Measurements from ENCODE around the gene AFG3L2. TPM values are rescaled to one million over a fixed set of nuclear protein-coding genes. Genes with fewer than 3 reads are reported as not detected.
"Not testable (repeated sequence)": the region's sequence is repeated elsewhere in the genome, so short reads cannot be mapped to it uniquely, and the experiment has no call there.

The AFG3L2 gene
- total RNA-seq, 1 donor from 2014 or later, result 65.1 TPM

- no peaks in the 10 kb centered on the region for H3K36me3 Mint-ChIP-seq (ENCODE audit: low read depth)
- no peak overlapping the region for H3K4me3 Mint-ChIP-seq (ENCODE audit: low read depth)
- H3K27ac Mint-ChIP-seq, result no peak overlapping the region
- H3K4me1 Mint-ChIP-seq (ENCODE audit: low read depth), result no peaks in the 10 kb centered on the region
- intact Hi-C loops (cut with micrococcal nuclease), result loop anchor here (10.0 kb wide), 2 partner anchors 151 to 541 kb away; no protein-coding TSS in a partner anchor
- H3K27me3 Mint-ChIP-seq (ENCODE audit: low read depth), result peaks cover 9% of the 10 kb centered on the region
- no peaks in the 10 kb centered on the region for H3K9me3 Mint-ChIP-seq
- no peak for DNase-seq (ENCODE audit: low spot score)
Observed at GRCh38 chr18:12393510-12393909, 16.5 kb upstream of the AFG3L2 start.

- intact Hi-C loops (cut with micrococcal nuclease), result loop anchor here (1.0 to 10.0 kb wide), 3 partner anchors 153 to 543 kb away; no protein-coding TSS in a partner anchor
- Mint-ChIP-seq H3K27ac (no peak overlapping the region), H3K4me1 (ENCODE audit: low read depth) (no peaks in the 10 kb centered on the region), H3K9me3 (no peaks in the 10 kb centered on the region), H3K4me3 (ENCODE audit: low read depth) (no peak overlapping the region), H3K36me3 (ENCODE audit: low read depth) (no peaks in the 10 kb centered on the region), H3K27me3 (ENCODE audit: low read depth) (peaks cover 9% of the 10 kb centered on the region)
- no peak for DNase-seq (ENCODE audit: low spot score)
Observed at GRCh38 chr18:12391487-12392165, 14.6 kb upstream of the AFG3L2 start.

- H3K9me3 Mint-ChIP-seq, result no peaks in the 10 kb centered on the region
- intact Hi-C loops (cut with micrococcal nuclease), result no loop called here
- DNase-seq (ENCODE audit: low spot score), result no peak
- no peak overlapping the region for H3K27ac Mint-ChIP-seq
- H3K4me1 Mint-ChIP-seq (ENCODE audit: low read depth), result no peaks in the 10 kb centered on the region
- no peaks in the 10 kb centered on the region for H3K36me3 Mint-ChIP-seq (ENCODE audit: low read depth)
- H3K27me3 Mint-ChIP-seq (ENCODE audit: low read depth), result peaks cover 11% of the 10 kb centered on the region
- H3K4me3 Mint-ChIP-seq (ENCODE audit: low read depth), result no peak overlapping the region
Observed at GRCh38 chr18:12388442-12388841, 11.4 kb upstream of the AFG3L2 start.

- DNase-seq (ENCODE audit: low spot score), result no peak
- Mint-ChIP-seq H3K4me1 (ENCODE audit: low read depth) (no peaks in the 10 kb centered on the region), H3K27me3 (ENCODE audit: low read depth) (peaks cover 12% of the 10 kb centered on the region), H3K9me3 (no peaks in the 10 kb centered on the region), H3K27ac (no peak overlapping the region), H3K4me3 (ENCODE audit: low read depth) (no peak overlapping the region), H3K36me3 (ENCODE audit: low read depth) (no peaks in the 10 kb centered on the region)
- intact Hi-C loops (cut with micrococcal nuclease), result no loop called here
Observed at GRCh38 chr18:12384261-12384660, 7.2 kb upstream of the AFG3L2 start.

GRCh38 chr18:12383759-12384158, 6.7 kb upstream of the AFG3L2 start:
- intact Hi-C loops (cut with micrococcal nuclease); DNase-seq (ENCODE audit: low spot score): not testable (repeated sequence)

GRCh38 chr18:12382221-12382814, 5.3 kb upstream of the AFG3L2 start:
- H3K9me3 Mint-ChIP-seq; H3K4me3 Mint-ChIP-seq (ENCODE audit: low read depth); H3K36me3 Mint-ChIP-seq (ENCODE audit: low read depth); H3K27ac Mint-ChIP-seq; intact Hi-C loops (cut with micrococcal nuclease); DNase-seq (ENCODE audit: low spot score); H3K4me1 Mint-ChIP-seq (ENCODE audit: low read depth): not testable (repeated sequence)
- peaks cover 16% of the 10 kb centered on the region for H3K27me3 Mint-ChIP-seq (ENCODE audit: low read depth)

More at GRCh38 chr18:12383759-12384158, 6.7 kb upstream of the AFG3L2 start:
- H3K4me3 Mint-ChIP-seq (ENCODE audit: low read depth); H3K36me3 Mint-ChIP-seq (ENCODE audit: low read depth); H3K4me1 Mint-ChIP-seq (ENCODE audit: low read depth); H3K27ac Mint-ChIP-seq; H3K9me3 Mint-ChIP-seq: not testable (repeated sequence)
- peaks cover 14% of the 10 kb centered on the region for H3K27me3 Mint-ChIP-seq (ENCODE audit: low read depth)

GRCh38 chr18:12378198-12378558, 1.2 kb upstream of the AFG3L2 start:
- intact Hi-C loops (cut with micrococcal nuclease), result loop anchor here (5.0 kb wide), 1 partner anchor 396 kb away; the partner anchor contains the start of gene IMPA2
- H3K27ac Mint-ChIP-seq; DNase-seq (ENCODE audit: low spot score); H3K27me3 Mint-ChIP-seq (ENCODE audit: low read depth); H3K9me3 Mint-ChIP-seq: not testable (repeated sequence)
- H3K4me1 Mint-ChIP-seq (ENCODE audit: low read depth), result peaks cover 27% of the 10 kb centered on the region
- H3K4me3 Mint-ChIP-seq (ENCODE audit: low read depth), result peak overlapping the region; percentile 91
- peaks cover 11% of the 10 kb centered on the region for H3K36me3 Mint-ChIP-seq (ENCODE audit: low read depth)

- H3K27ac Mint-ChIP-seq, result peak overlapping the region; percentile 81
- peaks cover 32% of the 10 kb centered on the region for H3K4me1 Mint-ChIP-seq (ENCODE audit: low read depth)
- intact Hi-C loops (cut with micrococcal nuclease), result loop anchor here (1.0 to 5.0 kb wide), 7 partner anchors 30 to 614 kb away; partner anchors contain the start of genes CEP192, IMPA2, PRELID3A and PSMG2
- peak overlapping the region; percentile 91 for H3K4me3 Mint-ChIP-seq (ENCODE audit: low read depth)
- no peaks in the 10 kb centered on the region for H3K9me3 Mint-ChIP-seq
- DNase-seq (ENCODE audit: low spot score), result no peak
- H3K36me3 Mint-ChIP-seq (ENCODE audit: low read depth), result peaks cover 13% of the 10 kb centered on the region
- peaks cover 9% of the 10 kb centered on the region for H3K27me3 Mint-ChIP-seq (ENCODE audit: low read depth)
Observed at GRCh38 chr18:12377556-12378197, 650 bp upstream of the AFG3L2 start.

GRCh38 chr18:12376034-12376753, 833 bp downstream of the AFG3L2 start:
- peak overlapping the region; percentile 90 for H3K27ac Mint-ChIP-seq
- H3K27me3 Mint-ChIP-seq (ENCODE audit: low read depth), result peaks cover 9% of the 10 kb centered on the region
- peaks cover 22% of the 10 kb centered on the region for H3K36me3 Mint-ChIP-seq (ENCODE audit: low read depth)
- H3K4me3 Mint-ChIP-seq (ENCODE audit: low read depth), result peak overlapping the region; percentile 89
- intact Hi-C loops (cut with micrococcal nuclease), result loop anchor here (2.0 to 5.0 kb wide), 2 partner anchors 394 to 507 kb away; partner anchors contain the start of gene IMPA2
- DNase-seq (ENCODE audit: low spot score), result peak; percentile 18
- H3K9me3 Mint-ChIP-seq, result no peaks in the 10 kb centered on the region
- H3K4me1 Mint-ChIP-seq (ENCODE audit: low read depth), result peaks cover 43% of the 10 kb centered on the region

GRCh38 chr18:12374401-12374800, 2.6 kb downstream of the AFG3L2 start:
- peaks cover 44% of the 10 kb centered on the region for H3K4me1 Mint-ChIP-seq (ENCODE audit: low read depth)

GRCh38 chr18:12373771-12374116, 3.3 kb downstream of the AFG3L2 start:
- intact Hi-C loops (cut with micrococcal nuclease), result loop anchor here (5.0 kb wide), 1 partner anchor 41 kb away; no protein-coding TSS in a partner anchor
- DNase-seq (ENCODE audit: low spot score), result no peak
- no peak overlapping the region for H3K27ac Mint-ChIP-seq
- peaks cover 45% of the 10 kb centered on the region for H3K4me1 Mint-ChIP-seq (ENCODE audit: low read depth)
- peaks cover 35% of the 10 kb centered on the region for H3K36me3 Mint-ChIP-seq (ENCODE audit: low read depth)
- H3K4me3 Mint-ChIP-seq (ENCODE audit: low read depth), result no peak overlapping the region
- no peaks in the 10 kb centered on the region for H3K9me3 Mint-ChIP-seq
- H3K27me3 Mint-ChIP-seq (ENCODE audit: low read depth), result peaks cover 2% of the 10 kb centered on the region

More at GRCh38 chr18:12374401-12374800, 2.6 kb downstream of the AFG3L2 start:
- peaks cover 4% of the 10 kb centered on the region for H3K27me3 Mint-ChIP-seq (ENCODE audit: low read depth)
- peak overlapping the region; percentile 16 for H3K27ac Mint-ChIP-seq
- H3K4me3 Mint-ChIP-seq (ENCODE audit: low read depth), result peak overlapping the region; percentile 52
- peaks cover 32% of the 10 kb centered on the region for H3K36me3 Mint-ChIP-seq (ENCODE audit: low read depth)
- no peak for DNase-seq (ENCODE audit: low spot score)
- intact Hi-C loops (cut with micrococcal nuclease), result loop anchor here (5.0 kb wide), 1 partner anchor 42 kb away; no protein-coding TSS in a partner anchor
- no peaks in the 10 kb centered on the region for H3K9me3 Mint-ChIP-seq

- DNase-seq (ENCODE audit: low spot score), result no peak
- intact Hi-C loops (cut with micrococcal nuclease), result loop anchor here (5.0 kb wide), 1 partner anchor 41 kb away; no protein-coding TSS in a partner anchor
- Mint-ChIP-seq H3K4me3 (ENCODE audit: low read depth) (peak overlapping the region; percentile 0), H3K27ac (no peak overlapping the region), H3K4me1 (ENCODE audit: low read depth) (peaks cover 45% of the 10 kb centered on the region), H3K9me3 (no peaks in the 10 kb centered on the region), H3K36me3 (ENCODE audit: low read depth) (peaks cover 35% of the 10 kb centered on the region), H3K27me3 (ENCODE audit: low read depth) (peaks cover 2% of the 10 kb centered on the region)
Observed at GRCh38 chr18:12373116-12373770, 3.8 kb downstream of the AFG3L2 start.
